IMR-90 (cell line): ENCODE data around the gene LUZP2. TPM values are rescaled to one million over a fixed set of nuclear protein-coding genes. Genes with fewer than 3 reads are reported as not detected.

Source experiments
- ATAC-seq: fragments of 200-7000 bp; cut with Tn5 transposase; 2 replicates; pipeline ENCODE4 v1.9.1; 2020; ENCODE audit warnings: low read depth, mild to moderate bottlenecking, moderate library complexity
- BruUV-seq: library from RNA; stranded (reverse); fragments of 400-500 nt; replicated peaks from 2 replicates; lab custom pipeline; 2021; lab: Mats Ljungman, UMichigan
- CTCF ChIA-PET: fragments of 300-600 bp; formaldehyde crosslinking; extraction: SDS; loops from one replicate; lab custom pipeline; 2021; ENCODE audit warnings: antibody characterized with exemption; lab: Yijun Ruan, JAX
- POLR2A ChIA-PET: fragments of 300-600 bp; sonication (Branson Sonifier 250); formaldehyde crosslinking; loops from one replicate; lab custom pipeline; 2022; ENCODE audit warnings: antibody characterized with exemption; ENCODE audit not compliant: unreplicated experiment; lab: Charles Lee
- DNase-seq: peaks from one replicate; pipeline ENCODE4 v3.0.0; 2013
- H2AFZ ChIP-seq: replicated peaks from 2 replicates; pipeline ENCODE3; 2013; ENCODE audit warnings: low read length, mild to moderate bottlenecking; ENCODE audit not compliant: poor library complexity
- H2AK5ac ChIP-seq: 2 replicates; pipeline ENCODE4 v1.6.1; 2013; ENCODE audit warnings: low read depth, low read length, inconsistent platforms
- H2AK9ac ChIP-seq: replicated peaks from 2 replicates; pipeline ENCODE3; 2013; ENCODE audit warnings: mild to moderate bottlenecking, low read depth, low read length, moderate library complexity; ENCODE audit not compliant: poor library complexity
- H2BK120ac ChIP-seq: 2 replicates; pipeline ENCODE4 v1.6.1; 2013; ENCODE audit warnings: low read depth, low read length, inconsistent platforms
- H2BK15ac ChIP-seq: 3 replicates; pipeline ENCODE4 v1.6.1; 2013; ENCODE audit warnings: low read depth, low read length, inconsistent platforms
- H2BK20ac ChIP-seq: 2 replicates; pipeline ENCODE4 v1.6.1; 2013; ENCODE audit warnings: low read depth, mild to moderate bottlenecking, inconsistent platforms, low read length, moderate library complexity
- H2BK5ac ChIP-seq: 2 replicates; pipeline ENCODE4 v1.6.1; 2013; ENCODE audit warnings: mild to moderate bottlenecking, low read depth, low read length, inconsistent platforms; ENCODE audit not compliant: poor library complexity, severe bottlenecking
- H3K14ac ChIP-seq: replicated peaks from 2 replicates; pipeline ENCODE4 v1.6.1; 2013; ENCODE audit warnings: low read depth, low read length, inconsistent platforms
- H3K18ac ChIP-seq: 2 replicates; pipeline ENCODE4 v1.6.1; 2013; ENCODE audit warnings: low read depth, low read length, control low read depth
- H3K23ac ChIP-seq: 2 replicates; pipeline ENCODE4 v1.6.1; 2013; ENCODE audit warnings: low read depth, low read length, inconsistent platforms
- H3K27ac ChIP-seq: 2 replicates; pipeline ENCODE4 v1.5.1; 2013; ENCODE audit warnings: mild to moderate bottlenecking, control low read depth, low read length; ENCODE audit not compliant: insufficient read depth
- H3K27me3 ChIP-seq: 2 replicates; pipeline ENCODE4 v1.6.1; 2013; ENCODE audit warnings: low read length; ENCODE audit not compliant: control insufficient read depth, insufficient read depth
- H3K36me3 ChIP-seq: 2 replicates; pipeline ENCODE4 v1.6.1; 2013; ENCODE audit warnings: low read length, mixed read lengths; ENCODE audit not compliant: control insufficient read depth, insufficient read depth
- H3K4ac ChIP-seq: 2 replicates; pipeline ENCODE4 v1.6.1; 2013; ENCODE audit warnings: low read depth, low read length, inconsistent platforms
- H3K4me1 ChIP-seq: 2 replicates; pipeline ENCODE4 v1.6.1; 2013; ENCODE audit warnings: low read length, mixed read lengths; ENCODE audit not compliant: control insufficient read depth, insufficient read depth
- H3K4me2 ChIP-seq: 2 replicates; pipeline ENCODE4 v1.6.1; 2013; ENCODE audit warnings: low read depth, mild to moderate bottlenecking, control low read depth, low read length, moderate library complexity
- H3K4me3 ChIP-seq: 2 replicates; pipeline ENCODE4 v1.5.1; 2013; ENCODE audit warnings: low read depth, mild to moderate bottlenecking, control low read depth, low read length, moderate library complexity; ENCODE audit not compliant: insufficient read depth
- H3K56ac ChIP-seq: 2 replicates; pipeline ENCODE4 v1.6.1; 2013; ENCODE audit warnings: low read length, inconsistent platforms; ENCODE audit not compliant: insufficient read depth; ENCODE audit errors: extremely low read depth
- H3K79me1 ChIP-seq, 2 experiments: 2 replicates each; pipeline ENCODE4 v1.6.1; 2013; ENCODE audit warnings: low read length in 2 of 2, inconsistent platforms in 1 of 2, low read depth in 1 of 2
- H3K9ac ChIP-seq: 2 replicates; pipeline ENCODE4 v1.6.1; 2013; ENCODE audit warnings: low read depth, low read length, control low read depth
- H3K9me1 ChIP-seq: 2 replicates; pipeline ENCODE4 v1.6.1; 2013; ENCODE audit warnings: low read length, inconsistent platforms; ENCODE audit not compliant: insufficient read depth
- H3K9me3 ChIP-seq: 2 replicates; pipeline ENCODE4 v1.6.1; 2013; ENCODE audit warnings: low read length; ENCODE audit not compliant: control insufficient read depth, insufficient read depth
- H4K20me1 ChIP-seq: 2 replicates; pipeline ENCODE4 v1.6.1; 2013; ENCODE audit warnings: low read length, inconsistent platforms; ENCODE audit not compliant: insufficient read depth
- H4K5ac ChIP-seq: 2 replicates; pipeline ENCODE4 v1.6.1; 2013; ENCODE audit warnings: mild to moderate bottlenecking, low read depth, low read length, control low read depth
- H4K8ac ChIP-seq, 2 experiments: 2 replicates each; pipeline ENCODE4 v1.6.1; 2013; ENCODE audit warnings: low read depth in 2 of 2, low read length in 2 of 2, control low read depth in 1 of 2, inconsistent platforms in 1 of 2
- H4K91ac ChIP-seq: 2 replicates; pipeline ENCODE4 v1.6.1; 2013; ENCODE audit warnings: low read depth, low read length, inconsistent platforms; ENCODE audit not compliant: insufficient read depth
- BHLHE40 ChIP-seq: fragments of 150-350 bp; IDR thresholded peaks from 2 replicates; pipeline ENCODE4 v1.6.1; 2016; ENCODE audit warnings: mild to moderate bottlenecking, low read depth, low read length
- CEBPB ChIP-seq: IDR thresholded peaks from 2 replicates; pipeline ENCODE4 v1.6.1; 2012; ENCODE audit warnings: low read depth, low read length, improper control_type of control experiment
- MAZ ChIP-seq: IDR thresholded peaks from 2 replicates; pipeline ENCODE4 v1.6.1; 2012; ENCODE audit warnings: low read depth, mild to moderate bottlenecking, low read length, improper control_type of control experiment, moderate library complexity, borderline replicate concordance
- MXI1 ChIP-seq: IDR thresholded peaks from 2 replicates; pipeline ENCODE4 v1.6.1; 2012; ENCODE audit warnings: low read depth, mild to moderate bottlenecking, low read length, moderate library complexity, borderline replicate concordance
- POLR2A ChIP-seq: IDR thresholded peaks from 2 replicates; pipeline ENCODE4 v1.6.1; 2012; ENCODE audit warnings: mild to moderate bottlenecking, low read depth, low read length
- RAD21 ChIP-seq: IDR thresholded peaks from 2 replicates; pipeline ENCODE4 v1.6.1; 2012; ENCODE audit warnings: low read length, improper control_type of control experiment
- WGBS, 2 experiments: methylation state at CpG; one replicate each; pipeline versions ENCODE4 v1.1.5 to v1.1.7; 2013; ENCODE audit warnings: missing lambda C conversion rate in 2 of 2; ENCODE audit not compliant: insufficient read length in 1 of 2; ENCODE audit errors: extremely low coverage in 2 of 2; 5-methylcytosine and 5-hydroxymethylcytosine counted together
- dilution Hi-C: fragments of 300-500 bp; cut with HindIII; formaldehyde crosslinking; loops from one replicate; pipeline ENCODE4 v1.14.3; 2018; ENCODE audit warnings: low sequenced_read_pairs; ENCODE audit not compliant: unreplicated experiment
- in situ Hi-C: fragments of 300-500 bp; cut with MboI; formaldehyde crosslinking; loops from 3 replicates; pipeline ENCODE4 v1.14.3; 2019; ENCODE audit warnings: low sequenced_read_pairs, inconsistent platforms, mixed read lengths
- intact Hi-C: fragments of 100-400 bp; cut with micrococcal nuclease; formaldehyde crosslinking; loops from 2 replicates; pipeline ENCODE4 v1.10.0; 2022
- polyA plus RNA-seq, 3 experiments: library from polyadenylated mRNA; depleted of rRNA; stranded (reverse); fragments of >200 nt; gene quantifications; 2 replicates each; pipeline ENCODE4 v1.2.3, GENCODE V29; 2012; ENCODE audit warnings: low replicate concordance in 1 of 3
- total RNA-seq: library from RNA; depleted of rRNA; stranded (reverse); fragments of >200 nt; gene quantifications from 2 replicates; pipeline ENCODE4 v1.2.3, GENCODE V29; 2012

LUZP2 gene
- total and polyA plus RNA-seq, 2 of the 4 experiments (the other 2 are of a cell fraction), result 0.89 to 2.0 TPM

DNA sequence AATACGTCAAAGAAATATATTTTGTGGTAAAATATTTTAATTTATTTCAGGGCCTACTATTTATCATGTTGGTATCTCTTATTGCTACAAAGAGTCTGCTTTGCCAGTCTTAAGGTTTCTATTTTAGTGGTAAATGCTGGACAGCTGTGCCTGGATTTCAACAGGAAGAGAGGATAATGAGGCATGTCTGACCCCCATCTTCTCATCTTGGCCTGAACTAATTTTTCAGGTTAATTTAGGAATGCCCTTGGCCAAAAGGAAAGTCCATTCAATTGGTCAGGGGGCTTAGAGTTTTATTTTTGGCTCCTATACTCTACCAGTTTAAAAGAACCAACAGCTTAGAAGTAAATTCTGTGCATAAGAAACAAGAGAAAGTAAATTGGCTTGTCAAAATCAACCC, 428.2 kb downstream of the LUZP2 start:
- Histone ChIP-seq H3K27ac (no peak overlapping the region), H4K5ac (no peak overlapping the region), H3K18ac (no peak overlapping the region), H4K8ac (no peak overlapping the region), H3K23ac (no peak overlapping the region), H3K4ac (no peak overlapping the region), H2BK20ac (no peak overlapping the region), H3K4me2 (no peak overlapping the region), H3K9me1 (no peaks in the 10 kb centered on the region), H3K4me3 (no peak overlapping the region), H3K9ac (no peak overlapping the region), H3K36me3 (no peaks in the 10 kb centered on the region), H3K4me1 (no peaks in the 10 kb centered on the region), H4K20me1 (no peaks in the 10 kb centered on the region), H2BK5ac (no peak overlapping the region), H2BK120ac (no peak overlapping the region), H3K27me3 (no peaks in the 10 kb centered on the region), H3K14ac (no peak overlapping the region), H4K91ac (no peak overlapping the region), H3K9me3 (no peaks in the 10 kb centered on the region), H3K79me1 (no peaks in the 10 kb centered on the region), H2BK15ac (no peak overlapping the region), H3K56ac (no peak overlapping the region), H2AK9ac (no peak overlapping the region), H2AK5ac (no peak overlapping the region), H2AFZ (no peak overlapping the region)
- dilution Hi-C loops, result no loop called here
- WGBS, 2 experiments, result no CpG with 5 or more reads among the region's 1 CpG
- intact Hi-C loops, result no loop called here
- no TSS peak for BruUV-seq
- no peak for DNase-seq
- TF ChIP-seq BHLHE40, result no peak
- no peak for TF ChIP-seq RAD21
- TF ChIP-seq MAZ, result no peak
- no peak for TF ChIP-seq CEBPB
- TF ChIP-seq POLR2A, result no peak
- TF ChIP-seq MXI1, result no peak
- no peak for ATAC-seq
- in situ Hi-C loops, result no loop called here
- CTCF ChIA-PET, result no interaction called here
- POLR2A ChIA-PET, result no interaction called here
